HCT116 (cell line): Measurements from ENCODE around the gene C9orf78. TPM values are rescaled to one million over a fixed set of nuclear protein-coding genes. Genes with fewer than 3 reads are reported as not detected.

Source experiments
- ATAC-seq: fragments of 200-7000 bp; cut with Tn5 transposase; 2 replicates; pipeline ENCODE4 v1.9.1; 2020; ENCODE audit warnings: mild to moderate bottlenecking, moderate library complexity
- BruUV-seq: library from RNA; stranded (reverse); fragments of 400-500 nt; replicated peaks from 2 replicates; lab custom pipeline; 2021; lab: Mats Ljungman, UMichigan
- CTCF ChIA-PET: fragments of 300-600 bp; sonication (Branson Sonifier 250); formaldehyde crosslinking; loops from one replicate; lab custom pipeline; 2021; ENCODE audit warnings: antibody characterized with exemption; lab: Charles Lee
- POLR2A ChIA-PET: fragments of 300-600, 350-600 bp; sonication (Branson Sonifier 250); formaldehyde crosslinking; loops from one replicate; lab custom pipeline; 2021; ENCODE audit warnings: antibody characterized with exemption; lab: Charles Lee
- RAD21 ChIA-PET, 2 experiments: fragments of 300-600 bp; sonication (Branson Sonifier 250); formaldehyde crosslinking; loops; one replicate each; lab custom pipeline; 2023; ENCODE audit warnings: low total read pairs in 2 of 2; ENCODE audit not compliant: uncharacterized antibody in 2 of 2, unreplicated experiment in 2 of 2, low non-redundant PET in 1 of 2; lab: Charles Lee
- DNase-seq: peaks from one replicate; pipeline ENCODE4 v3.0.0-alpha.2; 2010; ENCODE audit warnings: low read depth, low spot score
- H2AFZ ChIP-seq: fragments of 200-600 bp; shearing (Covaris generic), sonication (generic); 2 replicates; pipeline ENCODE4 v1.6.1; 2017; ENCODE audit warnings: low read depth, mixed run types, mixed read lengths, antibody characterized with exemption, low read length; ENCODE audit not compliant: poor library complexity, severe bottlenecking
- H3K27ac ChIP-seq: 2 replicates; pipeline ENCODE4 v1.5.1; 2012; ENCODE audit warnings: low read depth, low read length
- H3K27me3 ChIP-seq: fragments of 200-600 bp; sonication (generic); 2 replicates; pipeline ENCODE4 v1.6.1; 2016; ENCODE audit warnings: mixed run types, low read length, mixed read lengths; ENCODE audit not compliant: insufficient read depth
- H3K36me3 ChIP-seq, 2 experiments: fragments of 200-500 bp in 1 of 2; fragments of 200-600 bp in 1 of 2; sonication (Bioruptor generic) in 1 of 2; sonication (generic) in 1 of 2; 2 replicates each; pipeline versions ENCODE4 v1.5.1 to v1.6.1; 2014 to 2016; ENCODE audit warnings: low read length in 2 of 2, inconsistent platforms in 1 of 2, mixed read lengths in 1 of 2, mixed run types in 1 of 2; ENCODE audit not compliant: insufficient read depth in 2 of 2, control insufficient read depth in 1 of 2
- H3K4me1 ChIP-seq, 2 experiments: fragments of 200-600 bp in 1 of 2; sonication (generic) in 1 of 2; 2 replicates each; pipeline versions ENCODE4 v1.5.1 to v1.6.1; 2012 to 2017; ENCODE audit warnings: low read length in 2 of 2, inconsistent platforms in 1 of 2, mild to moderate bottlenecking in 1 of 2, mixed read lengths in 1 of 2, mixed run types in 1 of 2, moderate library complexity in 1 of 2; ENCODE audit not compliant: insufficient read depth in 2 of 2, control insufficient read depth in 1 of 2
- H3K4me2 ChIP-seq: fragments of 200-600 bp; sonication (generic); 2 replicates; pipeline ENCODE4 v1.6.1; 2017; ENCODE audit warnings: mixed run types, low read length, mixed read lengths
- H3K4me3 ChIP-seq, 2 experiments: fragments of 200-600 bp in 1 of 2; sonication (generic) in 1 of 2; replicated peaks in 1 of 2; 2 replicates each; pipeline ENCODE4 v1.5.1; 2011 to 2016; ENCODE audit warnings: low read length in 2 of 2, control low read depth in 1 of 2, low read depth in 1 of 2, mild to moderate bottlenecking in 1 of 2, mixed read lengths in 1 of 2, mixed run types in 1 of 2
- H3K79me2 ChIP-seq: fragments of 200-600 bp; sonication (generic); 2 replicates; pipeline ENCODE4 v1.6.1; 2017; ENCODE audit warnings: mild to moderate bottlenecking, mixed run types, low read length, moderate library complexity, mixed read lengths; ENCODE audit not compliant: insufficient read depth
- H3K9ac ChIP-seq: fragments of 200-600 bp; sonication (generic); 2 replicates; pipeline ENCODE4 v1.6.1; 2016; ENCODE audit warnings: low read length, mixed read lengths
- H3K9me2 ChIP-seq: fragments of 200-600 bp; sonication (generic), shearing (Covaris generic); 2 replicates; pipeline ENCODE4 v1.6.1; 2017; ENCODE audit warnings: mixed run types, mild to moderate bottlenecking, moderate library complexity; ENCODE audit not compliant: insufficient read depth
- H3K9me3 ChIP-seq, 2 experiments: fragments of 200-500 bp in 1 of 2; fragments of 200-600 bp in 1 of 2; sonication (Bioruptor generic) in 1 of 2; sonication (generic) in 1 of 2; 2 replicates each; pipeline ENCODE4 v1.6.1; 2014 to 2017; ENCODE audit warnings: low read length in 2 of 2, mixed read lengths in 2 of 2, inconsistent platforms in 1 of 2, low read depth in 1 of 2, mild to moderate bottlenecking in 1 of 2, mixed run types in 1 of 2, moderate library complexity in 1 of 2; ENCODE audit not compliant: control insufficient read depth in 1 of 2, insufficient read depth in 1 of 2
- H4K20me1 ChIP-seq: fragments of 200-600 bp; sonication (generic), shearing (Covaris generic); 2 replicates; pipeline ENCODE4 v1.6.1; 2017; ENCODE audit warnings: mixed run types, mild to moderate bottlenecking, moderate library complexity; ENCODE audit not compliant: insufficient read depth
- CBX3 ChIP-seq: IDR thresholded peaks from 2 replicates; pipeline ENCODE4 v1.6.1; 2012; ENCODE audit warnings: low read depth
- ELF1 ChIP-seq: IDR thresholded peaks from 2 replicates; pipeline ENCODE4 v1.6.1; 2012; ENCODE audit warnings: low read depth, borderline replicate concordance
- EZH2 ChIP-seq: fragments of 200-600 bp; sonication (generic); IDR thresholded peaks from 2 replicates; pipeline ENCODE4 v1.6.1; 2017; ENCODE audit warnings: antibody characterized with exemption, mixed run types
- EZH2phosphoT487 ChIP-seq: fragments of 200-600 bp; IDR thresholded peaks from 2 replicates; pipeline ENCODE4 v1.6.1; 2018; ENCODE audit warnings: antibody characterized with exemption, borderline replicate concordance
- POLR2A ChIP-seq: IDR thresholded peaks from 2 replicates; pipeline ENCODE4 v1.7.0; 2011; ENCODE audit warnings: borderline replicate concordance; ENCODE audit not compliant: insufficient read depth, insufficient read length; ENCODE audit errors: extremely low read depth
- RAD21 ChIP-seq: IDR thresholded peaks from 2 replicates; pipeline ENCODE4 v1.6.1; 2012; ENCODE audit warnings: low read depth, mild to moderate bottlenecking
- TCF7L2 ChIP-seq: IDR thresholded peaks from 2 replicates; pipeline ENCODE4 v1.7.0; 2011; ENCODE audit warnings: borderline replicate concordance, inconsistent platforms; ENCODE audit not compliant: insufficient read depth, insufficient read length; ENCODE audit errors: extremely low read depth
- YY1 ChIP-seq: IDR thresholded peaks from 2 replicates; pipeline ENCODE4 v1.6.1; 2011; ENCODE audit warnings: low read length, low read depth, moderate library complexity, mild to moderate bottlenecking; ENCODE audit not compliant: insufficient replicate concordance; ENCODE audit errors: extremely low read depth
- ZFX ChIP-seq: fragments of 450-650 bp; IDR thresholded peaks from 2 replicates; pipeline ENCODE4 v1.6.1; 2017
- ZNF274 ChIP-seq: fragments of 200-500 bp; sonication (Bioruptor generic); IDR thresholded peaks from 2 replicates; pipeline ENCODE4 v1.6.1; 2014; ENCODE audit warnings: mild to moderate bottlenecking, low read depth, low read length, inconsistent platforms
- intact Hi-C: fragments of 100-400 bp; cut with micrococcal nuclease; formaldehyde crosslinking; loops from 2 replicates; pipeline ENCODE4 v1.10.0; 2022
- total RNA-seq: library from RNA; stranded (reverse); gene quantifications from one replicate; pipeline ENCODE4 v1.2.1, GENCODE V29; 2021; ENCODE audit not compliant: unreplicated experiment
- TF ChIP-seq, protein P1 (sequence below), 3 experiments: fragments of 200-600 bp in 1 of 3; sonication (generic) in 1 of 3; IDR thresholded peaks in 2 of 3; conservative IDR thresholded peaks in 1 of 3; 2 replicates each; pipeline ENCODE4 v1.5.1; 2012 to 2017; ENCODE audit warnings: low read depth in 2 of 3, low read length in 2 of 3, antibody characterized with exemption in 1 of 3, borderline replicate concordance in 1 of 3, control low read depth in 1 of 3, mild to moderate bottlenecking in 1 of 3, mixed read lengths in 1 of 3, mixed run types in 1 of 3, moderate library complexity in 1 of 3; ENCODE audit not compliant: insufficient read depth in 1 of 3
- TF ChIP-seq, protein P2 (sequence below): IDR thresholded peaks from 2 replicates; pipeline ENCODE4 v1.6.1; 2012
- TF ChIP-seq, protein P3 (sequence below): IDR thresholded peaks from 2 replicates; pipeline ENCODE4 v1.6.1; 2012

Gene C9orf78
- total RNA-seq, 1 experiment from 2014 or later, result 41.4 TPM

DNA sequence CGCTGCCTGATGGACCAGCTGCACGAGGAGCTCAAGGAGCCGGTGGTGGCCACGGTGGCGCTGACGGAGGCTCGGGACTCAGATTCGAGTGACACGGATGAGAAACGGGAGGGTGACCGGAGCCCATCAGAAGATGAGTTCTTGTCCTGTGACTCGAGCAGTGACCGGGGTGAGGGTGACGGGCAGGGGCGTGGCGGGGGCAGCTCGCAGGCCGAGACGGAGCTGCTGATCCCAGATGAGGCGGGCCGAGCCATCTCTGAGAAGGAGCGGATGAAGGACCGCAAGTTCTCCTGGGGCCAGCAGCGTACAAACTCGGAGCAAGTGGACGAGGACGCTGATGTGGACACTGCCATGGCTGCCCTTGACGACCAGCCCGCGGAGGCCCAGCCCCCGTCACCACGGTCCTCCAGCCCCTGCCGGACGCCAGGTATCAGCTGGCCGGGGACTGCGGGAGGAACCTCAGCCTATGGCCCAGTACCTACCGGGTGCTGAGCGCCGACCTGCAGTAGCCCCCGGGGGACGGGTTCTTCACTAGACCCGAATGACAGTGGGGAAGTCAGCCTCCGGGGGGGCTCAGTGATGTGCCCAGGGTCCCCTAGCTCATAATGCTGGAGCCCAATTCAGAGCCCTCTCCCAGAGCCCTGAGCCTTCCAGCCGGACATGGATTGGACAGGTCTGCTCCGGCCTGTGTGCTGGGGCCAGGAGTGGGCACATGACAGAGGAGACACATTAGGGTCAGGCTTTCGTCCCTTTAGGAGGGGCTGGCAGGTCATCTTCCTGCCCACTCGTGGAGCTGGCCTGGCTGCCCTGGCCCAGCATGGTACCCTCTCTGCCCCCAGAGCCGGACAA, 33.2 kb upstream of the C9orf78 start:
- Histone ChIP-seq H4K20me1 (no peaks in the 10 kb centered on the region), H3K4me2 (no peak overlapping the region), H3K36me3 (no peaks in the 10 kb centered on the region), H3K27me3 (no peaks in the 10 kb centered on the region), H3K9me3 (no peaks in the 10 kb centered on the region), H3K79me2 (no peaks in the 10 kb centered on the region), H3K9ac (no peak overlapping the region), H3K9me2 (no peaks in the 10 kb centered on the region), H2AFZ (no peak overlapping the region), H3K4me1 (no peaks in the 10 kb centered on the region), H3K4me3 (no peak overlapping the region), H3K27ac (no peak overlapping the region)
- CTCF ChIA-PET, result no interaction called here
- no TSS peak for BruUV-seq
- no peak for TF ChIP-seq ELF1
- no peak for TF ChIP-seq POLR2A
- TF ChIP-seq ZNF274, result no peak
- no peak for TF ChIP-seq ZFX
- TF ChIP-seq EZH2phosphoT487, result no peak
- no peak for TF ChIP-seq CBX3
- TF ChIP-seq YY1, result no peak
- TF ChIP-seq RAD21, result no peak
- no peak for TF ChIP-seq EZH2
- TF ChIP-seq, protein P1, sequence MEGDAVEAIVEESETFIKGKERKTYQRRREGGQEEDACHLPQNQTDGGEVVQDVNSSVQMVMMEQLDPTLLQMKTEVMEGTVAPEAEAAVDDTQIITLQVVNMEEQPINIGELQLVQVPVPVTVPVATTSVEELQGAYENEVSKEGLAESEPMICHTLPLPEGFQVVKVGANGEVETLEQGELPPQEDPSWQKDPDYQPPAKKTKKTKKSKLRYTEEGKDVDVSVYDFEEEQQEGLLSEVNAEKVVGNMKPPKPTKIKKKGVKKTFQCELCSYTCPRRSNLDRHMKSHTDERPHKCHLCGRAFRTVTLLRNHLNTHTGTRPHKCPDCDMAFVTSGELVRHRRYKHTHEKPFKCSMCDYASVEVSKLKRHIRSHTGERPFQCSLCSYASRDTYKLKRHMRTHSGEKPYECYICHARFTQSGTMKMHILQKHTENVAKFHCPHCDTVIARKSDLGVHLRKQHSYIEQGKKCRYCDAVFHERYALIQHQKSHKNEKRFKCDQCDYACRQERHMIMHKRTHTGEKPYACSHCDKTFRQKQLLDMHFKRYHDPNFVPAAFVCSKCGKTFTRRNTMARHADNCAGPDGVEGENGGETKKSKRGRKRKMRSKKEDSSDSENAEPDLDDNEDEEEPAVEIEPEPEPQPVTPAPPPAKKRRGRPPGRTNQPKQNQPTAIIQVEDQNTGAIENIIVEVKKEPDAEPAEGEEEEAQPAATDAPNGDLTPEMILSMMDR (IDR thresholded peaks at IDR 0.05 in 2 of 3, conservative IDR thresholded peaks at IDR 0.05 in 1 of 3; ENCODE audit: borderline replicate concordance in 1 of 3, insufficient read depth in 1 of 3, low read depth in 2 of 3, low read length in 2 of 3), result no peak
- TF ChIP-seq TCF7L2, result no peak
- TF ChIP-seq, protein P2, sequence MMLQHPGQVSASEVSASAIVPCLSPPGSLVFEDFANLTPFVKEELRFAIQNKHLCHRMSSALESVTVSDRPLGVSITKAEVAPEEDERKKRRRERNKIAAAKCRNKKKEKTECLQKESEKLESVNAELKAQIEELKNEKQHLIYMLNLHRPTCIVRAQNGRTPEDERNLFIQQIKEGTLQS, result no peak
- TF ChIP-seq, protein P3, sequence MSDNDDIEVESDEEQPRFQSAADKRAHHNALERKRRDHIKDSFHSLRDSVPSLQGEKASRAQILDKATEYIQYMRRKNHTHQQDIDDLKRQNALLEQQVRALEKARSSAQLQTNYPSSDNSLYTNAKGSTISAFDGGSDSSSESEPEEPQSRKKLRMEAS, result no peak
- RAD21 ChIA-PET, result no interaction called here
- POLR2A ChIA-PET, result no interaction called here
- no peak for DNase-seq
- intact Hi-C loops, result no loop called here
- no peak for ATAC-seq
